Esophagus muscularis mucosa (tissue), 3 donors: ENCODE measurements around the gene ZNF580.

ENCODE experiments used
- POLR2A ChIP-seq: fragments of 450-650 bp; IDR thresholded peaks from one replicate; pipeline ENCODE4 v1.6.1; 2017; ENCODE audit warnings: antibody characterized with exemption, moderate library complexity, mild to moderate bottlenecking, low read depth
- POLR2AphosphoS5 ChIP-seq, 2 donors: sonication (generic); formaldehyde crosslinking; IDR thresholded peaks; one replicate each; pipeline ENCODE4 v1.6.1; 2017; ENCODE audit warnings: antibody characterized with exemption in 2 of 2
- TF ChIP-seq, protein P1 (sequence below), 3 experiments: fragments of 200-600 bp in 2 of 3; fragments of 450-650 bp in 1 of 3; sonication (generic) in 2 of 3; IDR thresholded peaks; one replicate each; pipeline ENCODE4 v1.5.1; 2017 to 2019; ENCODE audit warnings: antibody characterized with exemption in 3 of 3, mild to moderate bottlenecking in 2 of 3, moderate library complexity in 1 of 3

DNA sequence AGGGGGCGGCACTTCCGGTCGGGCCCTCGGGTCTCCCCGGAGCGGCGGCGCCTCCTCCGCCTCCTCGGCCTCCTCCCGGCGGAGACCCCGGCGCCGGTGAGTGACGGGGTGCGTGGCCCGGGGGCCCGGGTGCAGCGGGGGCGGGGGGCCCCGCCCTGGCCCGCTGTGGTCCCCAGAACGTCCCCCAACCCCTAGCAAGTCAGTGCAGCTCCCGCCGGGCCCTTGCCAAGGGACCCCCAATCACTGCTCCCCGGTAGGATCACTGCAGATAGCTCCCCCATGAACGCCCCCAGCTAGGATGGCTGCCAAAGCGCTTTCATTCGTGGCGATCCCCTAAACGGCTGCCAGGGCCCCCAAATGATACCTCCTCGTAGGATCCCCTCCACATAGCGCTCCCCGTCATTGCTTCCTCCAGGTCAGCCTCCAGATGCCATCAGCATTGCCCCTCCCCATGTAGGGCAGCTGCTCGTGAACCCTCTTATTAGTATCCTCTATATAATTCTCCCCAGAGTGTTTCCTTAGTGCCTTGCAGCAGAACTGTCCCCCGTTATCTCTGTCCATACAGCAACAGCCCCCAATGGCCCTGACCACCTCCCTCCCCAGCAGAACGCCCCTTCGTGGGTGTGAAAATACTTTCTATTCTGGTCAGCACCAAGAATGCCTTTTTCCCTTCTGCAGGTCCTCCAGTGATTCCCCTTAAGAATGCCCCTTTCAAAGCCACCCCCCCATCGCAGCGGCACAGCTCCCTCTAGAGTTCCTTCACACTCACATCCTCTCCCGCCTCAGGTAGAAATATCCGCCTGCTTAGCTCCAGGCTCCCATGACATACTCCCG lies 34.9 kb upstream of the ZNF580 start, which contains the start of gene ZNF865:
- TF ChIP-seq, protein P1, sequence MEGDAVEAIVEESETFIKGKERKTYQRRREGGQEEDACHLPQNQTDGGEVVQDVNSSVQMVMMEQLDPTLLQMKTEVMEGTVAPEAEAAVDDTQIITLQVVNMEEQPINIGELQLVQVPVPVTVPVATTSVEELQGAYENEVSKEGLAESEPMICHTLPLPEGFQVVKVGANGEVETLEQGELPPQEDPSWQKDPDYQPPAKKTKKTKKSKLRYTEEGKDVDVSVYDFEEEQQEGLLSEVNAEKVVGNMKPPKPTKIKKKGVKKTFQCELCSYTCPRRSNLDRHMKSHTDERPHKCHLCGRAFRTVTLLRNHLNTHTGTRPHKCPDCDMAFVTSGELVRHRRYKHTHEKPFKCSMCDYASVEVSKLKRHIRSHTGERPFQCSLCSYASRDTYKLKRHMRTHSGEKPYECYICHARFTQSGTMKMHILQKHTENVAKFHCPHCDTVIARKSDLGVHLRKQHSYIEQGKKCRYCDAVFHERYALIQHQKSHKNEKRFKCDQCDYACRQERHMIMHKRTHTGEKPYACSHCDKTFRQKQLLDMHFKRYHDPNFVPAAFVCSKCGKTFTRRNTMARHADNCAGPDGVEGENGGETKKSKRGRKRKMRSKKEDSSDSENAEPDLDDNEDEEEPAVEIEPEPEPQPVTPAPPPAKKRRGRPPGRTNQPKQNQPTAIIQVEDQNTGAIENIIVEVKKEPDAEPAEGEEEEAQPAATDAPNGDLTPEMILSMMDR (IDR thresholded peaks at IDR 0.05), result peak; percentile 62 to 76 (median 72)
- TF ChIP-seq POLR2A, result peak; percentile 13
- TF ChIP-seq POLR2AphosphoS5 (IDR thresholded peaks at IDR 0.05), result peak in 1 of 2 donors; percentile 21
